DOHH2 (cell line): Measurements from ENCODE around the gene LIPA.

Experiments used
- H3F3A ChIP-seq: fragments of 200-600 bp; sonication (generic), shearing (Covaris generic); 2 replicates; pipeline ENCODE4 v1.6.0; 2016; ENCODE audit warnings: antibody characterized with exemption, mild to moderate bottlenecking; ENCODE audit not compliant: control insufficient read depth, insufficient read depth
- H3K27ac ChIP-seq: fragments of 200-600 bp; sonication (generic); 2 replicates; pipeline ENCODE4 v1.5.1; 2014; ENCODE audit warnings: low read depth, mild to moderate bottlenecking, low read length, moderate library complexity
- H3K27me3 ChIP-seq: fragments of 200-600 bp; sonication (generic); 2 replicates; pipeline ENCODE4 v1.6.1; 2014; ENCODE audit warnings: mild to moderate bottlenecking, low read length, mixed read lengths; ENCODE audit not compliant: control insufficient read depth
- H3K36me3 ChIP-seq: fragments of 200-600 bp; sonication (generic); 2 replicates; pipeline ENCODE4 v1.6.1; 2014; ENCODE audit warnings: mild to moderate bottlenecking, low read length, moderate library complexity, mixed read lengths; ENCODE audit not compliant: control insufficient read depth
- H3K4me1 ChIP-seq: fragments of 200-600 bp; sonication (generic); 2 replicates; pipeline ENCODE4 v1.6.1; 2014; ENCODE audit warnings: mild to moderate bottlenecking, low read length, mixed read lengths; ENCODE audit not compliant: control insufficient read depth
- H3K4me2 ChIP-seq: fragments of 200-600 bp; sonication (generic); 2 replicates; pipeline ENCODE4 v1.6.0; 2014; ENCODE audit warnings: mild to moderate bottlenecking, low read length, moderate library complexity
- H3K4me3 ChIP-seq: fragments of 200-600 bp; sonication (generic); 2 replicates; pipeline ENCODE4 v1.5.1; 2014; ENCODE audit warnings: mild to moderate bottlenecking, low read length, mixed read lengths
- H3K79me2 ChIP-seq: fragments of 200-600 bp; sonication (generic); 2 replicates; pipeline ENCODE4 v1.6.1; 2014; ENCODE audit warnings: mild to moderate bottlenecking, low read length, mixed read lengths; ENCODE audit not compliant: control insufficient read depth
- H3K9me2 ChIP-seq: fragments of 200-600 bp; sonication (generic); replicated peaks from 2 replicates; pipeline ENCODE4 v1.6.1; 2014; ENCODE audit warnings: mild to moderate bottlenecking, low read length, mixed read lengths; ENCODE audit not compliant: control insufficient read depth
- H3K9me3 ChIP-seq: fragments of 200-600 bp; sonication (generic); 2 replicates; pipeline ENCODE4 v1.6.1; 2014; ENCODE audit warnings: antibody characterized with exemption, low read length, mixed read lengths; ENCODE audit not compliant: control insufficient read depth, insufficient read depth
- H4K20me1 ChIP-seq: fragments of 200-600 bp; sonication (generic); 2 replicates; pipeline ENCODE4 v1.6.0; 2014; ENCODE audit warnings: low read depth, mild to moderate bottlenecking, antibody characterized with exemption, low read length, moderate library complexity; ENCODE audit not compliant: control insufficient read depth, insufficient read depth
- CTCF ChIP-seq: fragments of 200-600 bp; sonication (generic); IDR thresholded peaks from one replicate; pipeline ENCODE4 v1.5.1; 2014; ENCODE audit warnings: antibody characterized with exemption, mild to moderate bottlenecking, low read depth, low read length; ENCODE audit not compliant: poor library complexity, severe bottlenecking
- EZH2phosphoT487 ChIP-seq: fragments of 200-600 bp; sonication (generic); IDR thresholded peaks from 2 replicates; pipeline ENCODE4 v1.6.1; 2017; ENCODE audit warnings: borderline replicate concordance, mild to moderate bottlenecking, antibody characterized with exemption, low read length, moderate library complexity, mixed read lengths

The LIPA gene

GRCh38 chr10:89275383-89275782 lies 23.8 kb upstream of the LIPA start:
- no peak overlapping the region for H3K4me2 ChIP-seq

GRCh38 chr10:89274928-89275327 lies 23.4 kb upstream of the LIPA start:
- Histone ChIP-seq H4K20me1 (no peaks in the 10 kb centered on the region), H3K36me3 (no peaks in the 10 kb centered on the region), H3F3A (no peaks in the 10 kb centered on the region), H3K27ac (no peak overlapping the region), H3K4me1 (no peaks in the 10 kb centered on the region), H3K79me2 (no peaks in the 10 kb centered on the region), H3K27me3 (0 out of 2 replicates have a peak, but pooled peaks cover 3% of the 10 kb centered on the region), H3K4me3 (no peak overlapping the region), H3K4me2 (no peak overlapping the region), H3K9me3 (no peaks in the 10 kb centered on the region), H3K9me2 (no peaks in the 10 kb centered on the region)
- TF ChIP-seq CTCF = no peak
- TF ChIP-seq EZH2phosphoT487 = no peak

More at GRCh38 chr10:89275383-89275782, 23.8 kb upstream of the LIPA start:
- H3F3A ChIP-seq = no peaks in the 10 kb centered on the region
- no peaks in the 10 kb centered on the region for H3K9me2 ChIP-seq
- H3K27ac ChIP-seq = no peak overlapping the region
- H4K20me1 ChIP-seq = no peaks in the 10 kb centered on the region
- no peaks in the 10 kb centered on the region for H3K36me3 ChIP-seq
- no peaks in the 10 kb centered on the region for H3K9me3 ChIP-seq
- 0 out of 2 replicates have a peak, but pooled peaks cover 3% of the 10 kb centered on the region for H3K27me3 ChIP-seq
- H3K4me1 ChIP-seq = no peaks in the 10 kb centered on the region
- TF ChIP-seq EZH2phosphoT487 = no peak
- TF ChIP-seq CTCF = no peak
- H3K79me2 ChIP-seq = no peaks in the 10 kb centered on the region
- H3K4me3 ChIP-seq = no peak overlapping the region

- Histone ChIP-seq H3K9me2 (no peaks in the 10 kb centered on the region), H4K20me1 (no peaks in the 10 kb centered on the region), H3K9me3 (no peaks in the 10 kb centered on the region), H3K27ac (no peak overlapping the region), H3K79me2 (no peaks in the 10 kb centered on the region), H3K4me1 (no peaks in the 10 kb centered on the region), H3K27me3 (0 out of 2 replicates have a peak, but pooled peaks cover 3% of the 10 kb centered on the region), H3K36me3 (no peaks in the 10 kb centered on the region), H3K4me2 (no peak overlapping the region), H3K4me3 (no peak overlapping the region), H3F3A (no peaks in the 10 kb centered on the region)
- TF ChIP-seq EZH2phosphoT487 = no peak
- no peak for TF ChIP-seq CTCF
Observed at GRCh38 chr10:89273680-89274079, 22.1 kb upstream of the LIPA start.

GRCh38 chr10:89271532-89271931 lies 20.0 kb upstream of the LIPA start:
- H3K4me1 ChIP-seq = no peaks in the 10 kb centered on the region
- no peaks in the 10 kb centered on the region for H4K20me1 ChIP-seq
- H3K27ac ChIP-seq = no peak overlapping the region
- no peaks in the 10 kb centered on the region for H3K9me2 ChIP-seq
- H3K4me2 ChIP-seq = no peak overlapping the region
- H3K9me3 ChIP-seq = no peaks in the 10 kb centered on the region
- H3K79me2 ChIP-seq = no peaks in the 10 kb centered on the region
- no peak overlapping the region for H3K4me3 ChIP-seq
- no peaks in the 10 kb centered on the region for H3F3A ChIP-seq
- H3K27me3 ChIP-seq = 0 out of 2 replicates have a peak, but pooled peaks cover 3% of the 10 kb centered on the region
- H3K36me3 ChIP-seq = no peaks in the 10 kb centered on the region
- TF ChIP-seq EZH2phosphoT487 = no peak
- TF ChIP-seq CTCF = no peak
